Measurements from ENCODE around the gene SEMG1.

Gene SEMG1

GRCh38 chr20:45226287-45226686 is 19.5 kb downstream of the SEMG1 start:
- DNase-seq: no peak

DNA sequence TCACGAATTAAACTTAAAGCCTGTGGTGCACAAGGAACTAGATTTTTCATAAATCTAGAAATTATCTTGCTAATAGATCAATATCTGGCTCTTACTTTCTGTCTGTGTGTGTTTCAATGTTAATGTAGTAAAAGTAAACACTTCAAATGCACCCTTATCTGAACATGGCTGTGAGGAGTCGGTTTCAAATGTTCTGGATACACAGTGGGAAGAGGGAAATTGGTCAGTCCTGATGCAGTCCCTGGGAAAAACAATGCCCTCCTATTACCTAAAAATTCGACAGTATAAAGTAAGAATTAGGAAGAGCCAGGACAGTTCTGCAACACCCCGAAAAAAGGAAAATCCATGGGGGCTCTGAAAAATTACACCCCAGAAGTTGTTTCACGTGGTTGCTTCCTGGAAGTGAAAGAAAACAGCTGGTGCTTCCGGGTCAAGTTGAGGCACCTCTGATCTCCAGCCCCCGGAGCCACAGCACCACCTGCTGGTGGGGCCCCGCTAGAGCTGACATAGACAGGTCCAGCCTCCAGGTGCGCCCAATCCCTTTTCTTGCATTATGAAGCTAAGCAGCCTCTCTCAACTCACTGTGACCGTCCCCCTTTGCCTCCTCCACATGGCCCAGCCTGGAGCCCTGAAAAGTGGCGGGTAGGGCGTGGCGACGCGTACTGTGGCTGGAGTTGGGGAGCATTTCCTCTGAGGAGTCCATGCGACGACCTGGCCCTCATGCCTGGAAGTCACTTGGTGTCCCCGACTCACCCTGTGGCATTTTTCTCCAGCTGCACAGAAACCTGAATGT is 22.6 kb downstream of the SEMG1 start:
- peak in 2 of 4 experiments; percentile 9 to 10 for DNase-seq

GRCh38 chr20:45230631-45231030 is 23.8 kb downstream of the SEMG1 start:
- no peak for DNase-seq

GRCh38 chr20:45235995-45236394 is 29.2 kb downstream of the SEMG1 start:
- no peak for DNase-seq

GRCh38 chr20:45238139-45238538 is 31.3 kb downstream of the SEMG1 start:
- DNase-seq: no peak

- DNase-seq: no peak
Observed at GRCh38 chr20:45246109-45246508, 39.3 kb downstream of the SEMG1 start.

DNA sequence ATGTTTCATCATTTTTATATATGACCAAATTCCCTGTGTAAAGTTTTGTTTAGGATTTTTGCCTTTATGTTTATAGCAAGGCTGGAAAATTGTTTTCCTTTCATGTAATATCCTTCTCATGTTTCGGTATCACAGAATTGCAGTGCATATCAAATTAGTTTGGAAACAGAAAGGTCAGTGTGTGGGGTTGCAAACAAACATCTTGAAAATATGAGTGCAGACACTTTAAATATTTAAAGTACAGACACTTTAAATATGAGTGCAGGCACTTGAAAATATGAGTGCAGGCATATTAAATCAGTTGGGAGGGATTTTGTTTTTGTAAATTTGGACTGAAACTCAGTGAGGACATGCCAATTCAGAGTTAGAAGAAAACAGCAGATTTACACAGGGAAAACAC is 41.0 kb downstream of the SEMG1 start:
- no peak for DNase-seq

GRCh38 chr20:45248609-45249008 is 41.8 kb downstream of the SEMG1 start:
- DNase-seq: no peak

DNA sequence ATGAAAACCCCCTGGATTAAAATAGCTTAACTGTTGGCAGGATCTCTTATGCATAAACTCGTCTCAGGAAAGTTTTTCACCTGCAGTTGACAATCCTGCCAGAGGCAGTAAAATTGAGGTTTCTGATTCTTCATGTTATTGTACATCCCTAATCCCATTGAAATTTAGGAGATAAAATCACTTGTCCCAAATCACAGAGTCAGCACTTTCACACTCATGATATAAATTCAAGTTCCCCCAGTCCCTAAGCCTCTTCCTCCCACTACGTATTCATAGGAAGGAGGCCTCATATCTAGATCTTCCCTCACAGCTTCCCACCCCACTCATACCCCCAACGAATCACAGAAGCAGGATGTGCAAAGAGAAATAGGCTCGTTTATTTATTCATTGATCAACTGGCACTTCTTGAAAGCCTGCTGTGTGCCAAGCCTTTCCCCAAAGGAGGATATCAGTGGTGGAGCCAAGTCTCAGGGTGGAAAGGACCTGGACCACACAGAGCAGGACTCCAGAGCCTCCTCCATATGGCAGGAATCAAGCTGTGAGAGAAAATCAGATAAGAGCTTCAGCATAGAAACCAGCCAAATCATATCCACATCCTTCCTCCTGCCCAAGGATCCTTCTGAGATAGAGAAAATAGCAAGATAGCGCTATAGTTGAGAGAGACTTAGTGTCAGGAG is 45.2 kb downstream of the SEMG1 start:
- no peak for DNase-seq

GRCh38 chr20:45253261-45253660 is 46.4 kb downstream of the SEMG1 start:
- no peak for DNase-seq

DNA sequence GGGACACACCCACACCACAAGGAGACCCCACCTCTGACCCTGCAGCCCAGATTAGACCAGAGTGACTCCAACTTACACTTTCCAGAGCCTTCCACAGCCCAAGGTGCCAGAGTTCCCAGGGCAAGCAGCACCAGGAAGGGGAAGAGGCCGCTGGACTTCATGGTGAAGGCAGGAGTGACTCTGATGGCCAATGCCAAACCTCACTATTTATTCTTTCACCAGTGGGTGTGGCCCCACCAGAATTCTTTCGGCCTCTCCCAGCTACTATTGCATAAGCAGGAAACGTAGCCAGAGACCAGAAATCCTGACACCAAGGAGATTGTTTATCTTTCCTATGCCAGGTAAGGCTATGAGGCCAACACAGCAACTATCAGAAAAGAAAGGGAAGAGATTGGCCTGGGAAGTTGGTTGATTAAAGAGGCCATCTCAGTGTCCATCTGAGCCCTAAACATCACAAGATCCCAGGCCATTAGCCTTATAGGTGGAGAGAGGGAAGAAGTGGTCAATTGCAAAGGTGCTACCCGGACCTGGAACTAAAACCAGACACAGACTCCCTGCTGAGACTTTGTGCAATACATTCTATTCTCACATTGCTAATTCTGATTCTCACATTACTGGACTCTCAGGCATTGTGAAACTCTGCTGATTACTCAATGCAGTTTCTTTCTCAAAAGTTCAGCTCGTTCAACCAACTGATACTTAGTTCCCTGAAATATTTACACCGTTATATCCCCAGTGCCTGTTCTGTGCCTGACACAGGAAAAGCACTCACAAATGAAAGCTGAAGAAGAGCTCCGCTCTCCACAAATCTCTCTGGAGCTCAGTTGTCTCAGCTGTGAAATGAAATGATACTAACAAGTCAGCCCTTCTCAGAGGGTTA is 47.8 kb downstream of the SEMG1 start, which contains the start of gene SLPI:
TSS of gene SLPI (minus strand) at position 182 of the 880 bp plus-strand sequence. CDS start at position 161, 21 bp downstream.
- DNase-seq: no peak

DNA sequence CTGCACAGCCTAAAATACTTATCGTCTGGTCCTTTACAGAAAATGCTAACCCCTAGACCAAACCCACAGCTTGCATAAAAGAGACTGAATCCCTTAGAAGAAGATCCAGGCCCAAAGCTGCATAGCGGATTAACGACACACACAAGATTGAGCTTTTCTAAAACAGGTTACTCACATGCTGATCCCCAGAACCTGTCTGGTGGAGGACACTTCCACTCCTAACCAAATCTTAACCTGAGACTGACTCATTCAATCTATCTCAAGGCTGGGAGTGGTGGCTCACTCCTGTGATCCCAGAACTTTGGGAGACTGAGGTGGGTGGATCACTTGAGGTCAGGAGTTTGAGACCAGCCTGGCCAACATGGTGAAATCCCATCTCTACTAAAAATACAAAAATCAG is 50.3 kb downstream of the SEMG1 start:
- DNase-seq: no peak

DNA sequence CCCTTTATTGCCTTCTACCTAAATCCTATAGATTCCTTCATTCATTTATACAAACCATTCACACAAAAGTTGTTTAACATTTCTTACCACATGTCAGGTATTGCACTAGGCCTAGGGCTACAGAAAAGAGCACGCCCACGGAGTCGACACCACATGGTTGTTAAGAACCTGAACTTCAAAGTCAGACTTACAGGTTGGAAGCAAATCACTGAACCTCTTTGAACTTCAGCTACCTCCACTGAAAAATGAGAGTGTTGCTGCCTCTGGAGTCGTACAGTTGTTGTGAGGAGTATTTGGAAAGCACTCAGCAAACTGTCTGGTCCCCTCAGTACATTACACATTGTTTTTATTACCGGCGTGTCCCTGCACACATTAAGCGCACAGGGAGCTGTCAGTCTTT is 50.9 kb downstream of the SEMG1 start:
- no peak for DNase-seq

- DNase-seq: no peak
Observed at GRCh38 chr20:45258259-45258658, 51.4 kb downstream of the SEMG1 start.

DNA sequence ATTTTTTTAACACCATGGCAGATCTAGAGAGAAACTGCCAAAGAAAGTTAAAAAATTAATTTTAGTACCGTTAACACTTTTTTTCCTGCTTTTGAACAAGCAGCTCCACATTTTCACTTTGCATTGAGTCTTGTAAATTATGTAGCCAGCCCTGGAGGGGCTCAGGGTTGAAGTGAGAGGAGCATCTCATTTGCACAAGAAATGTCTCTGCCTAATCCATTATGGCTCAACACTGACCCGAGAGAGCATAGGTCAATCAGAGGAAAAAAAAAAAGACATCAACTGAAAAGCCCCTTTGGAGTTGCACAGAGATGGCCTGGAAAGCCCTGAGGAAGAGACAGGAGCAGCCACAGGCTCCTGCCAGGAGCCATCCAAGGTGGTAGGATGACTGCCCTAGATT is 51.8 kb downstream of the SEMG1 start:
- no peak for DNase-seq
